Lower leg skin (tissue), 4 donors: Measurements from ENCODE around the gene AMBP. TPM values are rescaled to one million over a fixed set of nuclear protein-coding genes. Genes with fewer than 3 reads are reported as not detected.
A peak's percentile ranks its signal among the peaks of the same experiment; 100 is the strongest.

Source experiments
- DNase-seq, 2 donors: peaks; one replicate each; pipeline ENCODE4 v3.0.0-alpha.2; 2019; ENCODE audit warnings: low spot score in 2 of 2
- H3K4me3 ChIP-seq: fragments of 200-600 bp; sonication (generic); 2 replicates; pipeline ENCODE4 v1.5.1; 2017; ENCODE audit warnings: mild to moderate bottlenecking, low read depth; ENCODE audit not compliant: poor library complexity, severe bottlenecking
- POLR2A ChIP-seq, 2 donors: fragments of 450-650 bp; IDR thresholded peaks; one replicate each; pipeline ENCODE4 v1.6.1; 2016 to 2017; ENCODE audit warnings: antibody characterized with exemption in 2 of 2, mild to moderate bottlenecking in 1 of 2, moderate library complexity in 1 of 2
- WGBS, 2 donors: methylation state at CpG; one replicate each; pipeline ENCODE4 v1.1.5; 2018; 5-methylcytosine and 5-hydroxymethylcytosine counted together
- intact Hi-C: fragments of 100-400 bp; cut with DNase I; formaldehyde crosslinking; loops from one replicate; pipeline ENCODE4 v1.15.0; 2023; ENCODE audit warnings: low total_unique reads
- total RNA-seq, 4 donors: library from RNA; depleted of rRNA; stranded (reverse); fragments of >200 nt; gene quantifications; one replicate each; pipeline ENCODE4 v1.1.0, GENCODE V29; 2016
- TF ChIP-seq, protein P1 (sequence below), 3 donors: fragments of 450-650 bp; IDR thresholded peaks; one replicate each; pipeline ENCODE4 v1.5.1; 2016; ENCODE audit warnings: antibody characterized with exemption in 3 of 3, mild to moderate bottlenecking in 3 of 3, moderate library complexity in 2 of 3

The AMBP gene
- total RNA-seq, 4 donors from 2014 or later, result not detected

GRCh38 chr9:114069476-114070187 lies 8.5 kb downstream of the AMBP start:
- WGBS, 2 donors, result 87 to 91% methylated on average over 9 of the region's 9 CpGs
- intact Hi-C loops, result no loop called here
- peak in 1 of 2 donors; percentile 42 for DNase-seq
- TF ChIP-seq POLR2A (IDR thresholded peaks at IDR 0.05), result no peak
- TF ChIP-seq, protein P1, sequence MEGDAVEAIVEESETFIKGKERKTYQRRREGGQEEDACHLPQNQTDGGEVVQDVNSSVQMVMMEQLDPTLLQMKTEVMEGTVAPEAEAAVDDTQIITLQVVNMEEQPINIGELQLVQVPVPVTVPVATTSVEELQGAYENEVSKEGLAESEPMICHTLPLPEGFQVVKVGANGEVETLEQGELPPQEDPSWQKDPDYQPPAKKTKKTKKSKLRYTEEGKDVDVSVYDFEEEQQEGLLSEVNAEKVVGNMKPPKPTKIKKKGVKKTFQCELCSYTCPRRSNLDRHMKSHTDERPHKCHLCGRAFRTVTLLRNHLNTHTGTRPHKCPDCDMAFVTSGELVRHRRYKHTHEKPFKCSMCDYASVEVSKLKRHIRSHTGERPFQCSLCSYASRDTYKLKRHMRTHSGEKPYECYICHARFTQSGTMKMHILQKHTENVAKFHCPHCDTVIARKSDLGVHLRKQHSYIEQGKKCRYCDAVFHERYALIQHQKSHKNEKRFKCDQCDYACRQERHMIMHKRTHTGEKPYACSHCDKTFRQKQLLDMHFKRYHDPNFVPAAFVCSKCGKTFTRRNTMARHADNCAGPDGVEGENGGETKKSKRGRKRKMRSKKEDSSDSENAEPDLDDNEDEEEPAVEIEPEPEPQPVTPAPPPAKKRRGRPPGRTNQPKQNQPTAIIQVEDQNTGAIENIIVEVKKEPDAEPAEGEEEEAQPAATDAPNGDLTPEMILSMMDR (IDR thresholded peaks at IDR 0.05), result no peak
- no peak overlapping the region for H3K4me3 ChIP-seq

GRCh38 chr9:114065304-114065703 lies 12.8 kb downstream of the AMBP start:
- TF ChIP-seq, protein P1 (IDR thresholded peaks at IDR 0.05), result no peak
- no peak for TF ChIP-seq POLR2A (IDR thresholded peaks at IDR 0.05)
- intact Hi-C loops, result no loop called here
- WGBS, 2 donors, result 79 to 90% methylated on average over 8 of the region's 8 CpGs
- H3K4me3 ChIP-seq, result no peak overlapping the region
- peak in 1 of 2 donors; percentile 15 for DNase-seq

DNA sequence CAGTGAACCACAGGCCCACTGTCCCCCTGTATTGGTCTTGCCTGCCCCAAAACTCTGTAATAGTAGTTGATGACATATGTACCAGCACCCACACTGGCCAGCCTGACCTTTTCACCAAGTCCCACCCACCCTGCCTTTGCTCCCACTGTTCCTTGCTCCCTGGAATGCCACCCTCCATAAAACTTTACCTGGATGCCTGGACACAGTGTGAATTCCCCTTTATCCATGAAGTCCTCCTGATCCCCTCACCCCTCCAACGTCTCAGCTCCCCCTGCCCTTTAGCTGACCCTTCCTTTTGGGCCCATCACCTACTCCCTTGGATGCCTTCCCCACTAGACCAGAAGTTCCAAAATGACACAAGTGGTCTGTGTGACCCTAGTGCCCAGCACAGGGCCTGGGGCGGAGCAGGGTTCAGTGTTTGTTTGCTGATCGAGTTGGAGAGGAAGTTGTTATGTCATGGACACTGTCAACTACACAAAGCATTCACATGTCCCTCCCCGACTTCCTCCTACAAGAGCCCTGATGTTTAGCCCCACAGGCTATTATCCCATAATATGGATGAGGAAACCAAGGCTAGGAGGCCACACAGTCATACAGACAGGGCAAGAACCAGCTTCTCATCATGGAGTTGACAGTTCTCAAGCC lies 16.1 kb downstream of the AMBP start:
- 66 to 76% methylated on average over 4 of the region's 4 CpGs for WGBS, 2 donors
- no peak overlapping the region for H3K4me3 ChIP-seq
- intact Hi-C loops, result no loop called here
- peak in 1 of 2 donors; percentile 59 for DNase-seq
- TF ChIP-seq, protein P1 (IDR thresholded peaks at IDR 0.05), result no peak
- no peak for TF ChIP-seq POLR2A (IDR thresholded peaks at IDR 0.05)

- 93 to 94% methylated on average over 12 of the region's 12 CpGs for WGBS, 2 donors
- DNase-seq, result peak in 1 of 2 donors; percentile 63
- no peak for TF ChIP-seq POLR2A (IDR thresholded peaks at IDR 0.05)
- TF ChIP-seq, protein P1 (IDR thresholded peaks at IDR 0.05), result no peak
- intact Hi-C loops, result no loop called here
- H3K4me3 ChIP-seq, result no peak overlapping the region
Observed at GRCh38 chr9:114061292-114061691, 16.8 kb downstream of the AMBP start.

DNA sequence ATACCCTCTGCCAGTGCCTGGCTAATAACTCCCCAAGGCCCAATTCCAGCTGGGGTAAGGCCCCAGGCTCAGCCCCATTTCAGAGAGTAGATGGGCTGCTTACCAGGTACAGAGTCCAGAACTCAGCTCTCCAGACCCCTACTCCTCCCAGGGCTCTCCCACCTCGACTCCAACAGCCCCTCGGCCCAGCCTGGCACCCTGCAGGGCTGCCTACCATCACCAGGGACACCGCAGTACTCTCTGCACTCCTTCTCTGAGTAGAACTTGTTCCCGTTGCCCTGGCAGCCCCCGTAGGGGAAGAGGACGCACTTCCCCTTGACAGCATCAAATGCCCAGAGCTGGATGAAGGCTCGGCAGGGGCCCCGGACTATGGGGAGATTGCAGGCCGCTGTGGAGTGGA lies 17.4 kb downstream of the AMBP start:
- H3K4me3 ChIP-seq, result no peak overlapping the region
- 80 to 81% methylated on average over 9 of the region's 9 CpGs for WGBS, 2 donors
- TF ChIP-seq, protein P1 (IDR thresholded peaks at IDR 0.05), result no peak
- TF ChIP-seq POLR2A (IDR thresholded peaks at IDR 0.05), result no peak
- intact Hi-C loops, result no loop called here
- peak in 1 of 2 donors; percentile 80 for DNase-seq
